Transverse colon (tissue), 3 donors: ENCODE results near the gene SELENOI.

Source experiments
- CTCF ChIP-seq, 5 experiments: fragments of 200-600 bp in 3 of 5; fragments of 450-650 bp in 2 of 5; sonication (generic) in 3 of 5; IDR thresholded peaks; 1 replicate in 2 of 5; 2 replicates in 3 of 5; pipeline ENCODE4 v1.5.1; 2016 to 2017; ENCODE audit warnings: antibody characterized with exemption in 5 of 5, inconsistent platforms in 3 of 5, mild to moderate bottlenecking in 2 of 5, moderate library complexity in 1 of 5
- POLR2A ChIP-seq: fragments of 450-650 bp; IDR thresholded peaks from one replicate; pipeline ENCODE4 v1.6.1; 2016; ENCODE audit warnings: antibody characterized with exemption, mild to moderate bottlenecking, moderate library complexity

- no peak for TF ChIP-seq POLR2A
- no peak for TF ChIP-seq CTCF (IDR thresholded peaks at IDR 0.05)
These were observed 17.4 kb downstream of the SELENOI start for GRCh38 chr2:26363323-26363722.
